AG04449 (cell line): ENCODE data around the gene OTOG.

Experiments used
- CTCF ChIA-PET: fragments of 350-600 bp; formaldehyde crosslinking; extraction: SDS; loops from one replicate; lab custom pipeline; 2021; ENCODE audit warnings: antibody characterized with exemption; lab: Yijun Ruan, JAX
- POLR2A ChIA-PET: fragments of 400-600, 350-600 bp; formaldehyde crosslinking; extraction: SDS; loops from one replicate; lab custom pipeline; 2020; ENCODE audit warnings: antibody characterized with exemption, inconsistent platforms; lab: Yijun Ruan, JAX
- DNase-seq: peaks from one replicate; pipeline ENCODE4 v3.0.0-alpha.2; 2010; ENCODE audit warnings: low read depth, low spot score
- H3K4me3 ChIP-seq: 2 replicates; pipeline ENCODE4 v1.5.1; 2011; ENCODE audit warnings: low read depth, mild to moderate bottlenecking, control low read depth, low read length
- CTCF ChIP-seq: IDR thresholded peaks from one replicate; pipeline ENCODE4 v1.5.1; 2011; ENCODE audit warnings: mild to moderate bottlenecking, moderate library complexity, low read length, control low read depth, inconsistent platforms; ENCODE audit not compliant: insufficient read depth; ENCODE audit errors: missing control alignments

The OTOG gene

GRCh38 chr11:17687946-17688670 lies 141.0 kb downstream of the OTOG start:
- H3K4me3 ChIP-seq, result no peak overlapping the region
- POLR2A ChIA-PET, result no interaction called here
- DNase-seq, result no peak
- CTCF ChIA-PET, result no interaction called here
- TF ChIP-seq CTCF, result no peak

- no peak for TF ChIP-seq CTCF
- POLR2A ChIA-PET, result no interaction called here
- H3K4me3 ChIP-seq, result no peak overlapping the region
- CTCF ChIA-PET, result interaction anchor here (1.4 kb wide), 1 partner anchor 93 kb away, joined by 4 read pairs; no protein-coding TSS in a partner anchor
- no peak for DNase-seq
Measured at GRCh38 chr11:17691550-17691949, 144.5 kb downstream of the OTOG start.

GRCh38 chr11:17691976-17692375 lies 144.9 kb downstream of the OTOG start:
- CTCF ChIA-PET, result no interaction called here
- no peak overlapping the region for H3K4me3 ChIP-seq
- no peak for DNase-seq
- no peak for TF ChIP-seq CTCF
- POLR2A ChIA-PET, result no interaction called here

DNA sequence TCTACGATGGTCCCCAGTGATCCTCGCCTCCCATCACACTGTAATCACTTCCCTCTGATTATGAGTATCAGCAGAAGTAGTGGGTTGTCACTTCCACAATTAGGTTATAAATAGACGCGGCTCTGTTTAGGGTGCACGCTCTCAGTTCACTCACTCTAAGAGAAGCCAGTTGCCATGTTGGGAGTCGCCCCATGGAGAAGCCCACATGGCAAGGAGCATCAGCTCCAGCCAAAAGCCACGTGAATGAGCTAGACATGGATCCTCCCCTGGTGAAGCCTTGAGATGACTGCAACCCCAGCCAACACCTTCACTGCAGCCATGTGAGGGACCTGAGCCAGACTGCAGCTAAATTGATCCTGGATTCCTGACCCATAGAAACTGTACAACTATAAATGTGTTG lies 145.9 kb downstream of the OTOG start:
- no peak overlapping the region for H3K4me3 ChIP-seq
- TF ChIP-seq CTCF, result no peak
- ChIA-PET POLR2A (no interaction called here), CTCF (no interaction called here)
- no peak for DNase-seq

DNA sequence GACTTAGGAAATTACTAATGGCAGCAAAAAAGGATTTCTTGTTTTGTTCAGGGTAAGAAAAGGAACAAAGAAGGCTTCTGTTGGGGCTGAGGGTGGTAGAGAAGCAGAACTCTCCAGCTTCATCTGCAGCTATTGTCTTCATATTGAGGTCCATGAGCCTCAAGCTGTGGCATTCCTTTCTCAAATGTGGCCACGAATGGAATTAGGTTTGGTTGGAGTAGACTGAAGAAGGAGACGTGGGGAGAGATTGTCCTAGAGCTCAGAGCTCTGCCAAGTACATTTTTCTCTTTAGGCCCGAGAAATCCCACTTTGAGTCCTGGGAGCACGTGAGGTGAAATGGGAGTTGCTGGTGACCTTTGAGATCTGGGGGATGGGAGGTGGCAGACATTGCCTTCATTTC lies 146.5 kb downstream of the OTOG start:
- POLR2A ChIA-PET, result no interaction called here
- no peak for DNase-seq
- CTCF ChIA-PET, result no interaction called here
- no peak for TF ChIP-seq CTCF
- no peak overlapping the region for H3K4me3 ChIP-seq

GRCh38 chr11:17694494-17695110 lies 147.5 kb downstream of the OTOG start:
- POLR2A ChIA-PET, result no interaction called here
- no peak for DNase-seq
- H3K4me3 ChIP-seq, result no peak overlapping the region
- no peak for TF ChIP-seq CTCF
- CTCF ChIA-PET, result no interaction called here
